GM12872 (cell line): ENCODE data around the gene LHFPL4.

Experiments
- TF ChIP-seq, protein P1 (sequence below): IDR thresholded peaks from 3 replicates; pipeline ENCODE4 v1.5.1; 2011; ENCODE audit warnings: low read depth, mild to moderate bottlenecking, low read length, moderate library complexity; ENCODE audit not compliant: insufficient read depth

The LHFPL4 gene

DNA sequence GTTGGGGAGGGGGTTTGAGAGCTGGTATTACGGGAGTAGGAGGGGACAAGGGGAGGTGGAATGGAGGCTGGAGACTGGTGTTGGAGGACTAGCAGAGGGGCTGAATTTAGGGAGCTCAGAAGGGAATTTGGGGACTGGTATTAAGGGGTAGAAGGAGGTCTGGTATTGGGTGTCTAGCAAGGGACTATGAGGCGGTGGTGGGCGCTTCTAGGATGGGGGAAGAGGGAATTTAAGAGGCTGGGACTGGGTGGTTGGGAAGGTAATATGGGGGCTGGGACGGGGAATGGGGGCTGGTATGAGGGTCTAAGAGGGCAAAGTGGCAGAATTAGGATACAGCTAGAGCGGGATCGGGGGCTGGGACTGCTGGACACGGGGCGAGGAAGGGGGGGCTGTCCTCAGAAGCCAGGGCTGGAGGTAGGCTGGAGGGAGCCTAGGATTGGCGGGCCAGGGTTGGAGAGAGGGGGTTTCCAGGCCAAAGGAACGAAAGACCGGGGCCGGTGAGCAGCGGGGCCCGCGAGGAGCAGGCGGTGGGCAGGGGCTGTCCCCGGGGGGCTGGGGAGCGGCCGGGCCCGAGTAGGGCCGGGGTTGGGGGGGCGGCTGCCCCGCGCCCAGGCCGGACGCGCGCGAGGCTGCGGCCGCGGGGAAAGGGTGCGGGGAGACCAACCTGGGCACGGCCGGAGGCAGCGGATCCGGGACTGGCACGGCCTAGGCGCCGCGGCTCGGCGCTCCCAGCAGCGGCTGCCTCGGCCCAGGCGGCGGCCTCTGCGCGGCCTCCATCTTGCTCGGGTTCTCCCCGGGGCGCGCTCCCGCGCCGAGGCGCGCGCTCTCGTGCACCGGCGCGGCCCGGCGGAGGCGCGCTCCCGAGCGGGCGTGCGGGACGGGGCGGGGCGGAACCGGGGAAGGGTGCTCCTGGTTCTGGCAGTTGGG, at the start of gene LHFPL4:
TSS of gene LHFPL4 (minus strand) at position 802 of the 927 bp plus-strand sequence. CDS start 1,143 bp downstream, outside the sequence.
- TF ChIP-seq, protein P1, sequence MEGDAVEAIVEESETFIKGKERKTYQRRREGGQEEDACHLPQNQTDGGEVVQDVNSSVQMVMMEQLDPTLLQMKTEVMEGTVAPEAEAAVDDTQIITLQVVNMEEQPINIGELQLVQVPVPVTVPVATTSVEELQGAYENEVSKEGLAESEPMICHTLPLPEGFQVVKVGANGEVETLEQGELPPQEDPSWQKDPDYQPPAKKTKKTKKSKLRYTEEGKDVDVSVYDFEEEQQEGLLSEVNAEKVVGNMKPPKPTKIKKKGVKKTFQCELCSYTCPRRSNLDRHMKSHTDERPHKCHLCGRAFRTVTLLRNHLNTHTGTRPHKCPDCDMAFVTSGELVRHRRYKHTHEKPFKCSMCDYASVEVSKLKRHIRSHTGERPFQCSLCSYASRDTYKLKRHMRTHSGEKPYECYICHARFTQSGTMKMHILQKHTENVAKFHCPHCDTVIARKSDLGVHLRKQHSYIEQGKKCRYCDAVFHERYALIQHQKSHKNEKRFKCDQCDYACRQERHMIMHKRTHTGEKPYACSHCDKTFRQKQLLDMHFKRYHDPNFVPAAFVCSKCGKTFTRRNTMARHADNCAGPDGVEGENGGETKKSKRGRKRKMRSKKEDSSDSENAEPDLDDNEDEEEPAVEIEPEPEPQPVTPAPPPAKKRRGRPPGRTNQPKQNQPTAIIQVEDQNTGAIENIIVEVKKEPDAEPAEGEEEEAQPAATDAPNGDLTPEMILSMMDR = no peak

DNA sequence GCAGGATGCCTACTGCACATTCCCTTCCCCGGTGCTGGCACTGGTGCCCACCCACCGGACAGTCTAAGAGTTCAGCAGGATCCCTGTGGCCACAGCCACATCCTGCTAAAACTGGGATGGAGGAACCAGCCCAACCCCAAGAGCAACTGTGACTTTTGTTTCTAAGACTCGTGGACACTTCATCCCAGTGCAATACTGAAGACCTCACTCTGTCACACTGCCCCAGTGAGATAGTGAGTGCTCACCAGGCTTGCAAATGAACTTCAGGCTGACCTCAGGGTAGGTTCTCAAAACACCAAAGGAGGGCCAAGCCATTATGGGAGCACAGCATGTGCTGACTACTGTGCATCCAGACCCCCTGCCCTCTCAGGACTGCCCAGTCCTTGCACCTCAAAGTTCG, 49.0 kb upstream of the LHFPL4 start:
- TF ChIP-seq, protein P1 = no peak

DNA sequence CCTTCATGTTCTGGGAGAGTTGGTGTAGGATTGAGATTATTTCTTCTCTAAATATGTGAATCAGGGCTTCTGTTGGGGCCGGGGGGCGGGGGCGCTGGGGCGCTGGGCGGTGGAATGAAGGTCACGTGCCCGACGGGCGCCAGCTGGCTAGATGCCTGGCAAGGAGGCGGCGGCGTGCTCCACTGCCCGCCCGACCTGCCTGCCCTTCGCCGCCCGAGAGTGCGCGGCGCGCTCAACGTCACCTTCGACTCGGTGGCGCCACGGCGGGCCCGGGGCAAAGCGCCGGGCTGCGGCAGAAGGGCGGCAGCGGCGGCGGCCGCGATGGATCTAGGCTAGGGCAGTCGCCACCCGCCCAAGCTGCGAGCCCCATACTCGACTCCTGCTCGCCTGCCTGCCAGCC, 47.0 kb upstream of the LHFPL4 start:
- TF ChIP-seq, protein P1 = no peak

DNA sequence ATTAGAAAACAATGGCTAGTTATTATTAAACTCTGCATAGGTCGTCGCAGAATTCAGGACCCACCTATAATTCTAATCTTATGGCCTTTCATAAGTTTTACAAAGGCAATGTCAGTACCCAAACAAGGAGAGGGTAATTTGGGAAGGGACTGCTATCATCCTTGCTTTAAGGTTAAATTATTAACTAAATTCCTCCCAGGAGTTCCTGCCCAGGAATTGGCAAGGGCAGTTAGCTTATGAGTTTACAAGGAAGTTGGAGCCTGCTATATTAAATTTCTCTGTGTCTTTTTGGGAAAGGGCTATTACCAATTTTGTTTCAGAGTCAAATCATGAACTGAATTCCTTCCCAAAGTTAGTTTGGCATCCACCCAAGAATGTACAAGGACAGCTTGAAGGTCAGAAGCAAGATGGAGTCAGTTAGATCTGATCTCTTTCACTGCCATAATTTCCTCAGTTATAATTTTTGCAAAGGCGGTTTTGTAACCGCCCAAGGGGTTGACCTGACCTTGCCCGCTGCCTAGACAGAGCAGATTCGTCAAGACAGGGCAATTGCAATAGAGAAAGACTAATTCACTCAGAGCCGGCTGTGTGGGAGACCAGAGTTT, 45.3 kb upstream of the LHFPL4 start:
- TF ChIP-seq, protein P1 = no peak

DNA sequence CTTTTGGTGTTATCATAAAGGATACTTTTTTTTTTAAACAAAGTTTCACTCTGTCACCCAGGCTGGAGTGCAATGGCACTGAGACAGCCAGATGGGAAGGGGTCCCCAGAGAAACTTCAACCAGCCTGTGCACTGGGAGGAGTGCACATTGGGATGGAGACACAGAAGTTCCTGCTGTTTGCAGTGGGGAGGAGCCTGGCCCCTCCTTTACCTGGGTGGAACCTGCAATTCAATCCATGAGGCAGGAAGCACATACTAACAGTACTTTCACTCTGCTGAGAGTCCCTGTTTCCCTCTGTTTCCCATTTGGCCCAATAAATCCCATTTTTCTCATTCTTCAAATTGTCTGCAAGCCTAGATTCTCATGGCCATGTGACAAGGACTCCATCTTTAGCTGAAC, 42.3 kb upstream of the LHFPL4 start:
- TF ChIP-seq, protein P1 = no peak

DNA sequence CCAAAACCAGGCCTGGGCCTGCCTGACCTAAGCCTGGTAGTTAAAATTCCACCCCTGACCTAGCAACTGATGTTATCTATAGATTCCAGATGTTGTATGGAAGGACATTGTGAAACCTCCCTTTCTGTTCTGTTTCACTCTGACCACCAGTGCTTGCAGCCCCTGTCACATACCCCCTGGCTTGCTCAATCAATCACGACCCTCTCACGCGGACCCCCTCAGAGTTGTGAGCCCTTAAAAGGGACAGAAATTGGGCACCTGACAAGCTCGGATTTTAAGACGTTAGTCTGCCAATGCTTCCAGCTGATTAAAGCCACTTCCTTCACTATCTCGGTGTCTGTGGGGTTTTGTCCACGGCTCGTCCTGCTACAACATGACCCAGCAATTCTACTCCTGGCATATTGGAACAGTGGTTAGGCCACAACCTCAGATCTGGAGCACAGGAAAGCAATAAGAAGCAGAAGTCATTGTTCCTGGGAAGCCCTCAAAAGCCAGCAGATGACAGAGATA, 36.7 kb upstream of the LHFPL4 start:
- TF ChIP-seq, protein P1 = no peak

DNA sequence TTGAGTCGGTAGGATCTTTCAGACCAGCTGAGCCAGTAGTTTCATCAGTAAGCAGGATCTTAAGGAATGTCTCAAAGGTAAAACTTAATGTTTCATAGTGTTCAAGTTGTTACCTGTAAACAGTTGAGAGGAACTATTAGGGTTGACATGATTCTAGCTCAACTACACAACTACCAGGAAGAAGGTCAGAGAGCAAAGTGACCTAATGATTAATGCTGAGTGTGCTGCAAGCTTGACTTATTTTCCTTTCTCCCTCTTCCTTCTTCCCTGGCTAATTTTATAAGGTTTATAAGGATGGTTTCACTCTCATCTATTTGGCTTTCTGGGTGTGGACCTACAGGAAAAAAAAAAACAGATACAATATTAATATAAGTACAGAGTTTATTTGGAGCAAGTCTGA, 30.2 kb upstream of the LHFPL4 start:
- TF ChIP-seq, protein P1 = no peak
